GM13976 (cell line): Measurements from ENCODE around the gene ZSCAN5A.
"Not testable (repeated sequence)": the region's sequence is repeated elsewhere in the genome, so short reads cannot be mapped to it uniquely, and the experiment has no call there.

Source experiments
- DNase-seq: peaks from one replicate; pipeline ENCODE4 v3.0.0; 2012; ENCODE audit warnings: low spot score
- CTCF ChIP-seq: IDR thresholded peaks from 2 replicates; pipeline ENCODE4 v1.5.1; 2012; ENCODE audit warnings: borderline replicate concordance, mild to moderate bottlenecking; ENCODE audit not compliant: insufficient read depth; ENCODE audit errors: extremely low read depth, missing control alignments, control extremely low read depth
- in situ Hi-C: fragments of 300-500 bp; cut with MboI; formaldehyde crosslinking; loops from one replicate; pipeline ENCODE4 v1.12.0; 2022; ENCODE audit warnings: low sequenced_read_pairs, mixed read lengths, inconsistent platforms; ENCODE audit not compliant: unreplicated experiment

ZSCAN5A gene

GRCh38 chr19:56191711-56192110 is 122.9 kb downstream of the ZSCAN5A start:
- no peak for TF ChIP-seq CTCF
- in situ Hi-C loops, result no loop called here
- no peak for DNase-seq

GRCh38 chr19:56191115-56191514 is 123.5 kb downstream of the ZSCAN5A start:
- no peak for TF ChIP-seq CTCF
- DNase-seq, result no peak
- in situ Hi-C loops, result no loop called here

GRCh38 chr19:56189785-56190184 is 124.9 kb downstream of the ZSCAN5A start:
- in situ Hi-C loops, result no loop called here
- DNase-seq, result no peak
- TF ChIP-seq CTCF, result no peak

- DNase-seq, result no peak
- in situ Hi-C loops, result loop anchor here (10.0 kb wide), 1 partner anchor 103 kb away; no protein-coding TSS in a partner anchor
- TF ChIP-seq CTCF, result no peak
These were observed 136.9 kb downstream of the ZSCAN5A start for GRCh38 chr19:56177564-56178243.

- in situ Hi-C loops, result loop anchor here (10.0 kb wide), 1 partner anchor 102 kb away; no protein-coding TSS in a partner anchor
- TF ChIP-seq CTCF, result no peak
- DNase-seq, result no peak
These were observed 137.8 kb downstream of the ZSCAN5A start for GRCh38 chr19:56176881-56177280.

- in situ Hi-C loops, result loop anchor here (10.0 kb wide), 1 partner anchor 102 kb away; no protein-coding TSS in a partner anchor
- not testable (repeated sequence) for DNase-seq
These were observed 138.3 kb downstream of the ZSCAN5A start for GRCh38 chr19:56176310-56176709.

- not testable (repeated sequence) for DNase-seq
- in situ Hi-C loops, result loop anchor here (10.0 kb wide), 1 partner anchor 101 kb away; no protein-coding TSS in a partner anchor
These were observed 138.8 kb downstream of the ZSCAN5A start, which contains the start of gene GALP for GRCh38 chr19:56175861-56176307. GALP (plus strand) TSS chr19:56176008; CDS start chr19:56177109, 1,101 bp downstream.
